CD8-positive, alpha-beta memory T cell (primary cell): ENCODE results near the gene BRCC3. TPM values are rescaled to one million over a fixed set of nuclear protein-coding genes. Genes with fewer than 3 reads are reported as not detected.

ENCODE experiments used
- CTCF ChIA-PET: fragments of 350-600 bp; sonication (Branson Sonifier 250); formaldehyde crosslinking; loops from one replicate; lab custom pipeline; 2021; ENCODE audit warnings: antibody characterized with exemption; lab: Charles Lee
- POLR2A ChIA-PET: fragments of 350-600 bp; sonication (Branson Sonifier 250); formaldehyde crosslinking; loops from one replicate; lab custom pipeline; 2021; ENCODE audit warnings: antibody characterized with exemption; lab: Charles Lee
- DNase-seq, 5 donors: peaks; one replicate each; pipeline versions ENCODE4 v3.0.0 to v3.0.0-alpha.2; 2020 to 2022; ENCODE audit warnings: mixed read lengths in 1 of 5
- H3K27ac ChIP-seq: one replicate; pipeline ENCODE4 v1.7.0; 2013; ENCODE audit warnings: low read depth, mild to moderate bottlenecking, low read length, moderate library complexity
- H3K27me3 ChIP-seq: 2 replicates; pipeline ENCODE4 v1.7.0; 2013; ENCODE audit warnings: low read length, mild to moderate bottlenecking; ENCODE audit not compliant: insufficient read depth, poor library complexity, severe bottlenecking
- H3K36me3 ChIP-seq: 2 replicates; pipeline ENCODE4 v1.7.0; 2013; ENCODE audit warnings: mild to moderate bottlenecking, low read length, moderate library complexity; ENCODE audit not compliant: insufficient read depth
- H3K4me1 ChIP-seq: 2 replicates; pipeline ENCODE4 v1.7.0; 2013; ENCODE audit warnings: mild to moderate bottlenecking, low read length, moderate library complexity; ENCODE audit not compliant: insufficient read depth
- H3K4me3 ChIP-seq: 2 replicates; pipeline ENCODE4 v1.7.0; 2013; ENCODE audit warnings: mild to moderate bottlenecking, low read length
- H3K9me3 ChIP-seq: 2 replicates; pipeline ENCODE4 v1.7.0; 2013; ENCODE audit warnings: mild to moderate bottlenecking, low read length
- H3K27ac Mint-ChIP-seq, 8 donors: one replicate each; pipeline ENCODE4 v1.8.0; 2020 to 2021; ENCODE audit warnings: mixed read lengths in 8 of 8, mild to moderate bottlenecking in 6 of 8, inconsistent platforms in 3 of 8, moderate library complexity in 3 of 8
- H3K27me3 Mint-ChIP-seq, 2 donors: one replicate each; pipeline ENCODE4 v1.8.0; 2020 to 2021; ENCODE audit warnings: mixed read lengths in 2 of 2, mild to moderate bottlenecking in 1 of 2, moderate library complexity in 1 of 2
- H3K36me3 Mint-ChIP-seq, 3 donors: one replicate each; pipeline ENCODE4 v1.8.0; 2020 to 2021; ENCODE audit warnings: mixed read lengths in 3 of 3, inconsistent platforms in 1 of 3, mild to moderate bottlenecking in 1 of 3
- H3K4me1 Mint-ChIP-seq, 3 donors: one replicate each; pipeline ENCODE4 v1.8.0; 2020 to 2021; ENCODE audit warnings: mixed read lengths in 3 of 3, inconsistent platforms in 1 of 3, mild to moderate bottlenecking in 1 of 3
- H3K4me3 Mint-ChIP-seq, 7 donors: one replicate each; pipeline ENCODE4 v1.8.0; 2020 to 2021; ENCODE audit warnings: mixed read lengths in 7 of 7, mild to moderate bottlenecking in 6 of 7, moderate library complexity in 4 of 7, inconsistent platforms in 2 of 7
- H3K9me3 Mint-ChIP-seq, 5 donors: one replicate each; pipeline ENCODE4 v1.8.0; 2020 to 2022; ENCODE audit warnings: mixed read lengths in 5 of 5, mild to moderate bottlenecking in 3 of 5, moderate library complexity in 2 of 5, inconsistent platforms in 1 of 5
- polyA plus RNA-seq: library from polyadenylated mRNA; unstranded; fragments of 300-500 nt; fragmentation: Illumina TruSeq; gene quantifications from one replicate; pipeline ENCODE4 v1.2.3, GENCODE V29; 2021
- total RNA-seq, 2 experiments: library from RNA; stranded (reverse); gene quantifications; one replicate each; pipeline ENCODE4 v1.2.3, GENCODE V29; 2021

BRCC3 gene
- total and polyA plus RNA-seq, 3 experiments from 2014 or later = 27.3 to 41.3 (median 37.0) TPM

DNA sequence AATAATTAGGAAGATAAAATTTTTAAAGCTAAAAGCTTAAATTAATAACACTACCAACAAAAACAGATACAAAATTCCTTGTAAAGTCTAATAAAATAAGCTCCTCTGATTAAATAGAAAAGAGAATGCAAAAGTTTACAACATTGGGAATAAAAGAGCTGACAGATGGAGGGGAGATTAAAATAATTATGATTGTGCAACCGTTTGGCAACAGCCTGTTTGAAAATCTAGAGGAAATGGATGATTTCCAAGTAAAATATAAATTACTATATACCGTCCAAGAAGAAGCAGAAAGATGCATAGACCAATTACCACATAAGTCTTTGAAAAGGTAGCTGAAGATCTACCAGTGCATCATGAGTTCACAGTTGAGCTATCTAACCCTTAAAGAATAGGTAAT, 98.6 kb downstream of the BRCC3 start:
- H3K36me3 ChIP-seq = no peaks in the 10 kb centered on the region
- H3K4me1 ChIP-seq = no peaks in the 10 kb centered on the region
- Mint-ChIP-seq H3K36me3 (no peaks in the 10 kb centered on the region), H3K4me3 (no peak overlapping the region), H3K27me3 (peaks cover 1 to 3% of the 10 kb centered on the region in 2 donors), H3K9me3 (peaks cover 0 to 2% (median 0%) of the 10 kb centered on the region in 5 donors), H3K27ac (no peak overlapping the region), H3K4me1 (no peaks in the 10 kb centered on the region)
- H3K4me3 ChIP-seq = no peak overlapping the region
- ChIA-PET CTCF (no interaction called here), POLR2A (interaction anchor here (0.6 kb wide), 1 partner anchor 132 kb away, joined by 3 read pairs; no protein-coding TSS in a partner anchor)
- H3K27me3 ChIP-seq = no peaks in the 10 kb centered on the region
- no peak for DNase-seq
- H3K27ac ChIP-seq = no peak overlapping the region
- no peaks in the 10 kb centered on the region for H3K9me3 ChIP-seq

Other genes starting within 250 kb of the BRCC3 start
- gene SMIM9, start 236.8 kb upstream of the BRCC3 start, total RNA-seq = not detected
- gene SMIM9, start 236.8 kb upstream of the BRCC3 start, polyA plus RNA-seq = not detected
- 10 to 100 TPM; 45.2 to 48.0 TPM for gene F8A1, start 185.2 kb upstream of the BRCC3 start, total RNA-seq
- gene F8A1, start 185.2 kb upstream of the BRCC3 start, polyA plus RNA-seq = 83.7 TPM
- 10 to 100 TPM; 10.8 to 11.9 TPM for gene F8, start 48.8 kb upstream of the BRCC3 start, total RNA-seq
- 15.2 TPM for gene F8, start 48.8 kb upstream of the BRCC3 start, polyA plus RNA-seq
- gene FUNDC2, start 44.7 kb upstream of the BRCC3 start, total RNA-seq = 100 to 1,000 TPM in 1 of 2 experiments, 10 to 100 TPM in 1; 96.4 to 104 TPM
- gene FUNDC2, start 44.7 kb upstream of the BRCC3 start, polyA plus RNA-seq = 178 TPM
- gene CMC4, start 372 bp upstream of the BRCC3 start, total RNA-seq = 1 to 10 TPM; 3.6 to 4.3 TPM
- 28.7 TPM for gene CMC4, start 372 bp upstream of the BRCC3 start, polyA plus RNA-seq
- 10 to 100 TPM; 22.6 to 24.2 TPM for gene MTCP1, start 372 bp upstream of the BRCC3 start, total RNA-seq
- 21.8 TPM for gene MTCP1, start 372 bp upstream of the BRCC3 start, polyA plus RNA-seq
- gene VBP1, start 145.0 kb downstream of the BRCC3 start, total RNA-seq = 10 to 100 TPM; 80.1 to 86.3 TPM
- gene VBP1, start 145.0 kb downstream of the BRCC3 start, polyA plus RNA-seq = 78.9 TPM
- gene RAB39B, start 193.0 kb downstream of the BRCC3 start, total RNA-seq = 10 to 100 TPM; 12.0 to 12.5 TPM
- 7.2 TPM for gene RAB39B, start 193.0 kb downstream of the BRCC3 start, polyA plus RNA-seq